Islet of Langerhans (tissue), 1 donor: ENCODE results near the gene SLC49A3.
"Not testable (repeated sequence)": the region's sequence is repeated elsewhere in the genome, so short reads cannot be mapped to it uniquely, and the experiment has no call there.

Experiments
- FAIRE-seq: peaks from one replicate; lab custom pipeline; 2011; peaks lifted over from hg19 to GRCh38; lab: Jason Lieb, UNC

The SLC49A3 gene

GRCh38 chr4:651884-652642 is 36.9 kb downstream of the SLC49A3 start:
- no peak for FAIRE-seq

- FAIRE-seq = no peak
Measured at GRCh38 chr4:650951-651883, 37.7 kb downstream of the SLC49A3 start.

GRCh38 chr4:650461-650860 is 38.5 kb downstream of the SLC49A3 start:
- FAIRE-seq = no peak

- FAIRE-seq = no peak
Measured at GRCh38 chr4:649751-650310, 39.1 kb downstream of the SLC49A3 start.

GRCh38 chr4:649293-649625 is 39.7 kb downstream of the SLC49A3 start:
- FAIRE-seq = no peak

GRCh38 chr4:648579-649292 is 40.2 kb downstream of the SLC49A3 start:
- no peak for FAIRE-seq

GRCh38 chr4:647481-647880 is 41.5 kb downstream of the SLC49A3 start:
- FAIRE-seq = no peak

- no peak for FAIRE-seq
Measured at GRCh38 chr4:646460-646859, 42.5 kb downstream of the SLC49A3 start.

- not testable (repeated sequence) for FAIRE-seq
Measured at GRCh38 chr4:642366-642765, 46.6 kb downstream of the SLC49A3 start.

- no peak for FAIRE-seq
Measured at GRCh38 chr4:637536-638280, 51.2 kb downstream of the SLC49A3 start.

- FAIRE-seq = no peak
Measured at GRCh38 chr4:636628-637159, 52.3 kb downstream of the SLC49A3 start.

GRCh38 chr4:635851-636627 is 52.9 kb downstream of the SLC49A3 start:
- no peak for FAIRE-seq

GRCh38 chr4:635066-635835 is 53.7 kb downstream of the SLC49A3 start:
- FAIRE-seq = not testable (repeated sequence)

GRCh38 chr4:634599-634985 is 54.4 kb downstream of the SLC49A3 start:
- FAIRE-seq = no peak

GRCh38 chr4:633976-634598 is 54.9 kb downstream of the SLC49A3 start:
- FAIRE-seq = no peak

- no peak for FAIRE-seq
Measured at GRCh38 chr4:633406-633805, 55.5 kb downstream of the SLC49A3 start.

GRCh38 chr4:632926-633325 is 56.0 kb downstream of the SLC49A3 start:
- FAIRE-seq = no peak

- no peak for FAIRE-seq
Measured at GRCh38 chr4:632196-632790, 56.7 kb downstream of the SLC49A3 start.
